ENCODE results near the gene PCDHGA8. TPM values are rescaled to one million over a fixed set of nuclear protein-coding genes. Genes with fewer than 3 reads are reported as not detected.
"Not testable (repeated sequence)": the region's sequence is repeated elsewhere in the genome, so short reads cannot be mapped to it uniquely, and the experiment has no call there.

Gene PCDHGA8
- total RNA-seq, 1 donor from 2014 or later = 5.3 TPM

GRCh38 chr5:141420855-141421488 lies 28.5 kb downstream of the PCDHGA8 start, which contains the start of gene PCDHGA11:
Gene PCDHGA11, plus strand, starts transcription at chr5:141421051. Its CDS starts 177 bp downstream, at chr5:141421228.
- intact Hi-C loops (cut with DNase I) = loop anchor here (10.0 kb wide), 1 partner anchor 124 kb away; no protein-coding TSS in a partner anchor
- ATAC-seq (no peak), DNase-seq (ENCODE audit: low spot score) (peak; percentile 60)

GRCh38 chr5:141421489-141421855 lies 29.0 kb downstream of the PCDHGA8 start:
- no peak for ATAC-seq
- intact Hi-C loops (cut with DNase I) = loop anchor here (10.0 kb wide), 1 partner anchor 123 kb away; no protein-coding TSS in a partner anchor

GRCh38 chr5:141422742-141423291 lies 30.4 kb downstream of the PCDHGA8 start:
- no peak for ATAC-seq
- intact Hi-C loops (cut with DNase I) = loop anchor here (10.0 kb wide), 1 partner anchor 122 kb away; no protein-coding TSS in a partner anchor

More at GRCh38 chr5:141421489-141421855, 29.0 kb downstream of the PCDHGA8 start:
- no peak for DNase-seq (ENCODE audit: low spot score)

GRCh38 chr5:141427783-141428426 lies 35.5 kb downstream of the PCDHGA8 start:
- ATAC-seq = no peak
- DNase-seq (ENCODE audit: low spot score) = no peak
- intact Hi-C loops (cut with DNase I) = loop anchor here (10.0 kb wide), 1 partner anchor 117 kb away; no protein-coding TSS in a partner anchor

More at GRCh38 chr5:141422742-141423291, 30.4 kb downstream of the PCDHGA8 start:
- DNase-seq (ENCODE audit: low spot score) = no peak

- DNase-seq (ENCODE audit: low spot score) (no peak), ATAC-seq (peak; percentile 88)
- intact Hi-C loops (cut with DNase I) = no loop called here
Observed at GRCh38 chr5:141430332-141431113, 38.1 kb downstream of the PCDHGA8 start, which contains the start of gene PCDHGA12. Gene PCDHGA12, plus strand, starts transcription at chr5:141430507. Its CDS starts 253 bp downstream, at chr5:141430760.

- ATAC-seq = peak; percentile 63
- DNase-seq (ENCODE audit: low spot score) = no peak
- intact Hi-C loops (cut with DNase I) = no loop called here
Observed at GRCh38 chr5:141431286-141431685, 38.9 kb downstream of the PCDHGA8 start.

- intact Hi-C loops (cut with DNase I); DNase-seq (ENCODE audit: low spot score); ATAC-seq: not testable (repeated sequence)
Observed at GRCh38 chr5:141432308-141432707, 39.9 kb downstream of the PCDHGA8 start.

GRCh38 chr5:141432726-141433125 lies 40.3 kb downstream of the PCDHGA8 start:
- intact Hi-C loops (cut with DNase I); ATAC-seq; DNase-seq (ENCODE audit: low spot score): not testable (repeated sequence)

- intact Hi-C loops (cut with DNase I) = no loop called here
- no peak for DNase-seq (ENCODE audit: low spot score)
- ATAC-seq = no peak
Observed at GRCh38 chr5:141434006-141434405, 41.6 kb downstream of the PCDHGA8 start.

GRCh38 chr5:141437221-141437620 lies 44.8 kb downstream of the PCDHGA8 start:
- ATAC-seq (no peak), DNase-seq (ENCODE audit: low spot score) (no peak)
- intact Hi-C loops (cut with DNase I) = no loop called here

GRCh38 chr5:141439411-141440141 lies 47.1 kb downstream of the PCDHGA8 start:
- intact Hi-C loops (cut with DNase I) = no loop called here
- DNase-seq (ENCODE audit: low spot score) (no peak), ATAC-seq (no peak)

GRCh38 chr5:141440341-141440740 lies 47.9 kb downstream of the PCDHGA8 start:
- ATAC-seq (no peak), DNase-seq (ENCODE audit: low spot score) (no peak)
- intact Hi-C loops (cut with DNase I) = no loop called here

- DNase-seq (ENCODE audit: low spot score) (no peak), ATAC-seq (no peak)
- intact Hi-C loops (cut with DNase I) = no loop called here
Observed at GRCh38 chr5:141441571-141442170, 49.2 kb downstream of the PCDHGA8 start.

Other genes starting within 250 kb of the PCDHGA8 start
- 2.4 TPM for gene PCDHB6, start 242.6 kb upstream of the PCDHGA8 start, total RNA-seq
- gene PCDHB7, start 220.0 kb upstream of the PCDHGA8 start, total RNA-seq = 5.0 TPM
- 4.5 TPM for gene PCDHB8, start 214.8 kb upstream of the PCDHGA8 start, total RNA-seq
- 9.5 TPM for gene PCDHB16, start 210.2 kb upstream of the PCDHGA8 start, total RNA-seq
- 3.7 TPM for gene PCDHB9, start 205.5 kb upstream of the PCDHGA8 start, total RNA-seq
- 5.3 TPM for gene PCDHB10, start 200.3 kb upstream of the PCDHGA8 start, total RNA-seq
- gene PCDHB11, start 193.0 kb upstream of the PCDHGA8 start, total RNA-seq = 9.9 TPM
- 6.6 TPM for gene PCDHB12, start 183.9 kb upstream of the PCDHGA8 start, total RNA-seq
- 4.9 TPM for gene PCDHB13, start 178.7 kb upstream of the PCDHGA8 start, total RNA-seq
- gene PCDHB14, start 169.3 kb upstream of the PCDHGA8 start, total RNA-seq = 5.3 TPM
- 7.3 TPM for gene PCDHB15, start 147.2 kb upstream of the PCDHGA8 start, total RNA-seq
- gene SLC25A2, start 88.6 kb upstream of the PCDHGA8 start, total RNA-seq = 1.4 TPM
- gene TAF7, start 71.8 kb upstream of the PCDHGA8 start, total RNA-seq = 84.3 TPM
- gene PCDHGA1, start 62.1 kb upstream of the PCDHGA8 start, total RNA-seq = 1.4 TPM
- 13.5 TPM for gene PCDHGA2, start 53.9 kb upstream of the PCDHGA8 start, total RNA-seq
- gene PCDHGA3, start 48.8 kb upstream of the PCDHGA8 start, total RNA-seq = 6.7 TPM
- gene PCDHGB1, start 42.5 kb upstream of the PCDHGA8 start, total RNA-seq = 7.8 TPM
- 10.6 TPM for gene PCDHGA4, start 37.6 kb upstream of the PCDHGA8 start, total RNA-seq
- 10.2 TPM for gene PCDHGB2, start 32.6 kb upstream of the PCDHGA8 start, total RNA-seq
- 8.8 TPM for gene PCDHGA5, start 28.5 kb upstream of the PCDHGA8 start, total RNA-seq
- 9.7 TPM for gene PCDHGB3, start 22.4 kb upstream of the PCDHGA8 start, total RNA-seq
- 10.3 TPM for gene PCDHGA6, start 18.7 kb upstream of the PCDHGA8 start, total RNA-seq
- gene PCDHGA7, start 9.9 kb upstream of the PCDHGA8 start, total RNA-seq = 7.3 TPM
- 9.0 TPM for gene PCDHGB4, start 4.9 kb upstream of the PCDHGA8 start, total RNA-seq
- 16.3 TPM for gene PCDHGB5, start 5.3 kb downstream of the PCDHGA8 start, total RNA-seq
- 10.7 TPM for gene PCDHGA9, start 10.1 kb downstream of the PCDHGA8 start, total RNA-seq
- 12.4 TPM for gene PCDHGB6, start 15.4 kb downstream of the PCDHGA8 start, total RNA-seq
- gene PCDHGA10, start 20.4 kb downstream of the PCDHGA8 start, total RNA-seq = 8.9 TPM
- gene PCDHGB7, start 25.0 kb downstream of the PCDHGA8 start, total RNA-seq = 18.9 TPM
- 7.8 TPM for gene PCDHGA11, start 28.4 kb downstream of the PCDHGA8 start, total RNA-seq
- gene PCDHGA12, start 37.9 kb downstream of the PCDHGA8 start, total RNA-seq = 12.1 TPM
- gene PCDHGC3, start 83.3 kb downstream of the PCDHGA8 start, total RNA-seq = 71.4 TPM
- 4.5 TPM for gene PCDHGC4, start 92.4 kb downstream of the PCDHGA8 start, total RNA-seq
- gene PCDHGC5, start 96.4 kb downstream of the PCDHGA8 start, total RNA-seq = 3.8 TPM
- gene DIAPH1, start 226.4 kb downstream of the PCDHGA8 start, total RNA-seq = 92.5 TPM
- gene HDAC3, start 244.2 kb downstream of the PCDHGA8 start, total RNA-seq = 47.6 TPM
- gene RELL2, start 244.4 kb downstream of the PCDHGA8 start, total RNA-seq = 0.85 TPM